ENCODE data around the gene DHRS9. TPM values are rescaled to one million over a fixed set of nuclear protein-coding genes. Genes with fewer than 3 reads are reported as not detected.

The DHRS9 gene
- total and polyA plus RNA-seq, 9 of the 15 experiments (the other 6 are each of a cell fraction or from before 2014, with no cell fraction given), result 0.27 to 1.7 (median 0.69) TPM

GRCh38 chr2:169141713-169142352, 72.5 kb downstream of the DHRS9 start (continued):
- TF ChIP-seq ILF3 (IDR thresholded peaks at IDR 0.05; ENCODE audit: borderline replicate concordance), result no peak
- no peak for TF ChIP-seq ZNF436 (CRISPR knock-in tag; IDR thresholded peaks at IDR 0.05)
- TF ChIP-seq ELF4 (CRISPR knock-in tag; IDR thresholded peaks at IDR 0.05), result 0 out of 2 replicates have a peak, but pooled peaks have one; percentile 20
- TF ChIP-seq TCF7L2 (IDR thresholded peaks at IDR 0.05; ENCODE audit: low read depth, low read length), result no peak
- TF ChIP-seq ZZZ3 (IDR thresholded peaks at IDR 0.05), result no peak
- no peak for TF ChIP-seq ZBTB5 (IDR thresholded peaks at IDR 0.05)
- no peak for TF ChIP-seq AFF4 (CRISPR knock-in tag; IDR thresholded peaks at IDR 0.05)
- no peak for TF ChIP-seq ZNF77 (CRISPR knock-in tag; IDR thresholded peaks at IDR 0.05)
- no peak for TF ChIP-seq RNF219 (CRISPR knock-in tag; IDR thresholded peaks at IDR 0.05)
- TF ChIP-seq YBX1 (IDR thresholded peaks at IDR 0.05), result no peak
- TF ChIP-seq ZNF511 (CRISPR knock-in tag; IDR thresholded peaks at IDR 0.05), result no peak
- no peak for TF ChIP-seq HDAC2 (IDR thresholded peaks at IDR 0.05)
- TF ChIP-seq ZNF253 (CRISPR knock-in tag; conservative IDR thresholded peaks at IDR 0.05), result no peak
- TF ChIP-seq PTBP1 (IDR thresholded peaks at IDR 0.05; ENCODE audit: low read depth, low read length), result 0 out of 2 replicates have a peak, but pooled peaks have one; percentile 49
- no peak for TF ChIP-seq MLLT1 (IDR thresholded peaks at IDR 0.05)
- no peak for TF ChIP-seq ZC3H11A (IDR thresholded peaks at IDR 0.05; ENCODE audit: low read depth, low read length)
- no peak for TF ChIP-seq CBX1 (IDR thresholded peaks at IDR 0.05; ENCODE audit: low read depth)
- no peak for TF ChIP-seq ZNF668 (CRISPR knock-in tag; IDR thresholded peaks at IDR 0.05)
- TF ChIP-seq ZFPM2 (CRISPR knock-in tag; IDR thresholded peaks at IDR 0.05), result no peak
